HG03442 (cell line): ENCODE measurements around the gene EXOC2.

Experiments
- ATAC-seq: cut with Tn5 transposase; IDR thresholded peaks from one replicate; pipeline ENCODE4 v1.9.1; 2021; ENCODE audit warnings: mild to moderate bottlenecking, moderate library complexity; ENCODE audit not compliant: unreplicated experiment

The EXOC2 gene

DNA sequence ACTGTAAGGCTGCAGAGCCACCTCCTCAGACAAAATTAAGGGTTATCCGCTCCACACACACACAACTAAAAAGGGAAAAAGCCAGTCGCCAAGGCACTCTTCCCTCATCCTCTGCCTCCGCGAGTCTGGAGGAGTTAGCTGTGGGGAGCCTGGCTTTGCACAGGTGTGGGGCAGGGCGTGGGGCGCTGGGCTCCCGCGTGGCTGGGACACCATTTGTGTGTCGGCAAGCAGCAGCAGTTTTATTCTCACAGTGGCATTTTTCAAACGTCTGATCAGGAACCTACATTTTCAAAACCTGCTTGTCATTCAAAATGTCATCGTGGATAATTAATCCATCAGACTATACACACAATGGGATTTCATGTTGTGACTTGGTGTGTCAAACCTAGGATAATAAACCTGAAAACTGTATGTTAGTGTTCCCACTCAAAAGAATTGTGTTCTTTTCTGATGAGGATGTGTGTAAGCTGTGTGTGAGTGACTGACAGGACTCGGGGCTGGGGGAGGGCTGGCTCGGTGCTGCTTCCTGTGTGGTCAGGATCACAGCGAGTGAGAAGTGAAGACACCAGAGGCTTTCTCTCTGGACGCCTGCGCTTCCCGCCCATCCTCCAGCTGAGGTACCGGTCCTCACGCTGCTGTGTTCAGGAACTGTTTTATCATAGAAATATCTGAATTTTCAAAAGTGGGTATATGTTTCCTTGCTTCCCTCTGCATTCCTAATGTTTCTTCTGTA is 218.3 kb downstream of the EXOC2 start:
- ATAC-seq: peak; percentile 66

DNA sequence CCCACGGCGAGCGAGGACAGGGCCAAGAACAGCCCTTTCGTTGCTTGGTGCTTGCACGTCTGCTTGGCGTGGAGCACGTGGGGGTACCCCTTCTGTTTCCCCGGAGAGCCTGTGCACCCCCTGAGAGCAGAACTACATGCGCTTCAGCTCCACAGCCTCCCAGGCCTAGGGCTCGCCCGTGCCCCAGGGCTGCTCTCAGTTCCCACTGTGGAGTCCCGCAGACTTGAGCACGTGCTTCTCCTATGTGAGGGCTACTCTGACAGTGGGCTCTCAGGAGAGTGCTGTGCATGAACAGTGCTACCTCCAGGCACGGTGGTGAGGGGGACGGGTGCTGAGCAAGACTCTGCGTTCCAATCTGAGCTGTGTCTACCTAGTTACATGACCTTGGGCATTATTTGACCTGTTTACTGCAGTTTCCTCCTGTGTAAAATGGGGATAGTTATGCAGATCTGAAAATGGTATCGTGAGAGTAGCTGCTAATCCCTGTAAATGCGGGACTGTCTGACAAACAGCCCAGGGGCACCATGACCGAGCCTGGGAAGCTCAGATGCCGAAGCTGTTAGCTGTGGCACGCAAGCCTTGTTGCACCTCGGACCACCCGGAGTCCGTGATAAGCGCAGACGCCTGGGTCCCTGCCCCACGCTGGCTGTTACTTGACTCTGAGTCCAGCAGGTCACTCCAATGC is 219.0 kb downstream of the EXOC2 start:
- no peak for ATAC-seq

DNA sequence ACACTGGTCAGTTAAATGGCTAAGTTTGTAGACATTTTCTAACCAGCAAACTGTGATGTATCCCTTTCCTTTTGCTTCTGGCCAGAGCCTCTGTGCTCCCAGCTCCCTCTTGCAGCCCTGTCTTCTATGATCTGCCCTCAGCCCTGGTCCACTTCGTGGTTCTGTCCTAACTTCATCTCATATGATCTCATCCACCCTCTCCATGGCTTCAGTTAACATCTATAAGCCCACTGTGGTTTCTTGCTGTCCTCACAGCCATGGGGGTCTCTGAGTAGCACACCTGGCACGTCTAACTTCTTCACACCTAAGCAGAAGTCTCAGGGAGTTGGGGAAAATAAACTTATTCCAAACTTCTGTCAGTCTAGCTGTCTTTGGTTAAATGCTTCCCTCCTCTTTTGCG is 219.6 kb downstream of the EXOC2 start:
- ATAC-seq: no peak

DNA sequence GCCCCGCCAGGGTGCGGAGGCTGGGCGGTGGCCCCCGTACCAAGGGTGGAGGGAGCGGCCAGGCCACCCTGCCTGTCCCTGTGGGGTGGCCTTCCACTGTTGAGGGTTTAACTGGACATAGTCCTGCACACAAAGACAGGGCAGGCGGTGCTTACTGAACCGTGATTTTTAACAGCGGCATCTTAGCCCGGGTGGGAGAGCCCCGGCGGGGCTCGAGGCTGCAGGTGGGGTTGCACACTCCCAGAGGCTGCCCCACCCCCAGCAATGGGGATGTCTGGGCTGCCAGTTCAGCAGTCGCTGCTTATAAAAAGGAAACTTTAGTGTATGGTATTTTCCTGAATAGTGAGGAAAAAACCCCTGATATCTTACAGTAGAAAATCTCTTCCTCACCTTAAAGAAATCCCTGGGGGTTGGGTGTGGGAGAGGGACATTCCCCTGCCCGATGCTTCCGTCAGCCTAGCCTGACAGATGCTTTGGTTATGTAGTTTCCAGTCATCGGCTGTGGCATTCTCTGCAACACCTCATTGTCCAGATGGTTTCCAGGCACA is 222.0 kb downstream of the EXOC2 start:
- peak; percentile 45 for ATAC-seq

DNA sequence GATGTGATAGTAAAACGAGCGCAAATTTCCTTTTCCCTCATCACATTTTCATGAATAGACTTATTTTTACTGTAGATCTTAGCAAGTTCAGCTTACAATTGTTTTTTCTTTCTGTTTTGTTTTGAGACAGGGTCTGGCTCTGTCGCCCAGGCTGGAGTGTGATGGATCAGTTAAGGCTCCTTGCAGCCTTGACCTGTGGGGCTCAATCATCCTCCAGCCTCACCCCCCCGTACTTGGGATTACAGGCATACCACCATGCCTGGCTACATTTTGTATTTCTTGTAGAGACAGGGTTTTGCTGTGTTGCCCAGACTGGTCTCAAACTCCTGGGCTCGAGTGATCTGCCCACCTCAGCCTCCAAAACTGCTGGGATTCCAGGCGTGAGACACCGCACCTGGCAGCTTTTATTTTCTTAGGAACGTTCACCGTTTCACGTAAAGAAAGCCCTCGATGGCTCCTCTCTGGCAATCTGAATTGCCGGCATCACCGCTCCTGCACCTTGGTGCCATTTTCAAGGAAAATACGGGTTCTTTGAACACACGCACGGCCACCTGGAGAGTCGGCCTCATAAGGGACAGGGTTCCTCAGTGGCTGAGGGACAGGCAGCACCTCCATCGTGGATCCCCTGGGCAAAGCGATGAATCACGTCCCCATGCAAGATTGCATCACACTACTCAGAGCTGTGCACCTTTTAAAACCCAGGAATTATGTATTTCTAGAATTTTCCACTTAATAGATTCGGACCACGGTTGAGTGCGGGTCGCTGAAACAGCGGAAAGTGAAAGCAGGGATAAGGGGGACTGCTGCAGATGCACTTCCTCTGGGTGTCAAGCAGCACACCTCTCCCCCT is 222.7 kb downstream of the EXOC2 start:
- ATAC-seq: no peak

DNA sequence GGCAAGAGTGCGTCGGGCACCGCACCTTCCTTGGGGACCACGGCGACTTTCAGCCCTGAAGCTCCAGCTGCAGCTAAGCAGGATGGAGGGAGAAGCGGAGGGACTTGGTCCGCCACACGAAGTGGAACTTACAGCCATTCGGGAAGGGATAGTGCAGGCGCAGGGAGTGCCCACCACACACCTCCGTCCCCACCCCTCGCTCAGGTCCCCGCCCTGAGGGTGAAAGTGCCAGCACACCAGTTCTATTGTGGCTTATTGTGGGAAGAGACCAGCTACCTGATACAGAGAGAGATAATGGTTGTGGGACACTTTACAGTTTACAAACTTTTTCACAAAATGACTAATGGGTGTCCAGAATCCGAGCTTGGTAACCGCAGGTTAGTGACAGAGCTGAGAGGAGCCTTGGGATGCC is 225.3 kb downstream of the EXOC2 start:
- ATAC-seq: no peak

DNA sequence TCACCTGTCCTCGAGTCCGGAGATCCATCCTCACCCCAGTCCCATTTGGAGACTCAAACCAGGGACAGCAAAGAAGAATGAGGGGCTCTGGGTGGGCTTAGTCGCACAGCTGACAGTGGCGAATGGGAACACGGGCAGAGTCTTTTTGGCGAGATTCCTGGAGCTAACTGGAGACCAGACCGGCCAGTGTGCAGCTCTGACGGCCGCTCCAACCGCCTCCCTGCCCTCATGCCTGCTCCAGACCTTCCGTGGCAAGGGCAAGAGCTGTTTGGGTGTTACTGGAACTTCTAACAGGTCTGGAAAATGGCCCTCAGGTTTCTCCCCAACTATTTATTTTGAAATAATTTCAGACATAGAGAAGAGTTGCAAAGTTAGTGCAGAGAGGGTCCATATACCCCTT is 225.8 kb downstream of the EXOC2 start:
- no peak for ATAC-seq

DNA sequence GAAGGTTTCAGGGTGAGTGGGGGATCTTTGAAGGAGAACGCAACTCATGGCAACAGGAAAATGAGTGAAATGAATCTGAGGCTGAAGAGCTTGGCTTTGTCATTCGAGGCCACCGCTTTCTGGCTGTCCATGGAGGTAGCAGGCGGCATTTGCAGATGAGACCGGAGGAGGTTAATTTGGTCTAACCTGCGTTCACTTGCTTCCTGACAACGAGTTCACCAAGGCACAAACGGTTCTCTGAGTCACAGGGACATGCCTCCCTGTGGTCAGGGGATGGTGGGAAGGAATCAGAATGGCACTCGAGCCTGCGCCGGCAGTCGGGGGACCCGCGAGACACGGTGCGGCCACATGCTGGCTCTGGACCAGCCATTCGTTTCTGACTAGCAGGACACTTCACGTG is 226.4 kb downstream of the EXOC2 start:
- ATAC-seq: no peak

DNA sequence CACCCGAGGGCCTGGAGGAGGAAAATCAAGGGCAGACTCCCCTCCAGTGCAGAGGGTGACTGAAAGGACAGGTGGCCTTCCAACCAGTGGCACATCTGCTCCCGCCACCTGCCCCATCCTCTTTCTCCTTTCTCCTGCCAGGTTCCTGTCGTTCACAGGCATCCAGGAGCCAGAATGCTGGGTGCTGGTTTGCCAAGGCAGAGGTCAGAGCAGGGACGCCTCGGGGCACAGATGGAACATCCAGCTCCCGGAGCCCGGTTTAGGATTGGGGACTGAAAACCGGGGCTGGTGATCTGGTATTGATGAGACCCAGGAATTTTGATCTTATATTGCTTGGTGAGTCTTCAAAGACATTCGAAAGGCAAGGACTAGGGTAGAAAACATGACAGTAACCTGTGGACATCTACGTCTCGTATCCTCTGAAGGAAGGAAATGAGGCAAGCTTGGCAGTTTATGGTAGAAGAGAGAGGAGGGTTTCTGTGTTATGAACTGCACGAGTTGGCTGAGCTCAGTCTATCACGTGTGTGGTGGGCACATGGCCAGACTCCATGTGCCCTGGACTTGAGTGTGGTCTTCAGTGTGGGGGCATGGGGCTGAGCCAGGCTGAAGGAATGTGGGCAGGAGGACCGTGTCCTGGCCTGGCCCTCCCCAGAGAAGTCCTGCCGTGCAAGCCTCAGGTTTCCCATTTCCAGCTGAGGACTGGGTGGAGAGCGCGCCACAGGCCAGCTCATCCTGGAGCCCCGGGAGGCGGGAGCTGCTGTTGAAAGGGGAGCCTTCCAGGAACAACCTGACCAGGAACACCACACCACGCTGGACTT is 227.2 kb downstream of the EXOC2 start:
- no peak for ATAC-seq

DNA sequence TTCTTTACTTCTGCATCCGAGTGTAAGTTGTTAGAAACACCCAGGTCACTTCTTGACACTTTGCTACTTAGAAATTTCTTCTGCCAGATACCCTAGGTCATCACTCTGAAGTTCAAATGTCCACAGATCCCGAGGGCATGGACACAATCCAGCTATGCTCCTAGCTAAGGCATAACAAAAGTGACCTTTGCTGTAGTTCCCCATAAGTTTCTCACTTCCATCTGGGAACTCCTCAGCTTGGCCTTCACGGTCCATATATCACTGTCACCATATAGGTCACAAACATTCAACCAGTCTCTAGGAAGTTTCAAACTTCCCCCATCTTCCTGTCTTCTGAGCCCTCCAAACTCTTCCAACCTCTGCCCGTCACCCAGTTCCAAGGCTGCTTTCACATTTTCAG is 236.1 kb downstream of the EXOC2 start:
- no peak for ATAC-seq

DNA sequence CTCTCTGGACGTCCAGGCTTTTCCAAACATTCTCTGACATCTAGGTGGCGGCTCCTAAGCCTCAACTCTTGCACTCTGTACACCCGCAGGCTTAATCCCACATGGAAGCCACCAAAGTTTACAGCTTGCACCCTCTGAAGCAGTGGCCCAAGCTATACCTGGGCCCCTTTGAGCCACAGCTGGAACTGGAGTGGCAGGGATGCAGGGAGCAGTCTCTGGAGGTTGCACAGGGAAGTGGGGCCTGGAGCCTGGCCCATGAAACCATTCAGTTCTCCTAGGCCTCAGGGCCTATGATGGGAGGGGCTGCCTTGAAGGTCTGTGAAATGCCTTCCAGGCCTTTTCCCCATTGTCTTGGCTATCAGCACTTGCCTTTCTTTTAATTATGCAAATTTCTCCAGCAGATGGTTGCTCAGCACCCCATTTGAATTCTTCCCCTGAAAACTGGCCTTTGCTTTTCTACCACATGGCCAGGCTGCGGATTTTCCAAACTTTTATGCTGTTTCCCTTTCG is 236.5 kb downstream of the EXOC2 start:
- no peak for ATAC-seq

DNA sequence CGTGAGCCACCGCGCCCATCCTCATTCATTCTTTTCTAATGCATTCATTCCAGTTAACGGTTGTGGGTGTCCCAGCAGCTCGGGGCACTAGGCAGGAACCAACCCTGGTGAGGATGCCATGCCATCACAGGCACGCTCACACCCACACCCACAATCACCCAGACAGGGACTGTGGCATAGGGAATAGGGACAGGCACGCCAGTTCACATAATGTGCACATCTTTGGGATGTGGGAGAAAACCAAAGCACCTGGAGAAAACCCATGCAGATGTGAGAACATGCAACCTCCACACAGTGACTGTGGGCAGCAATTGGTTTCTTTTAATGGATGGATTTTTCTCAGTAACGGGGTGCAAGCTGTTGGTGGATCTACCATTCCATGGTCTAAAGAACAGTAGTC is 237.1 kb downstream of the EXOC2 start:
- ATAC-seq: no peak

DNA sequence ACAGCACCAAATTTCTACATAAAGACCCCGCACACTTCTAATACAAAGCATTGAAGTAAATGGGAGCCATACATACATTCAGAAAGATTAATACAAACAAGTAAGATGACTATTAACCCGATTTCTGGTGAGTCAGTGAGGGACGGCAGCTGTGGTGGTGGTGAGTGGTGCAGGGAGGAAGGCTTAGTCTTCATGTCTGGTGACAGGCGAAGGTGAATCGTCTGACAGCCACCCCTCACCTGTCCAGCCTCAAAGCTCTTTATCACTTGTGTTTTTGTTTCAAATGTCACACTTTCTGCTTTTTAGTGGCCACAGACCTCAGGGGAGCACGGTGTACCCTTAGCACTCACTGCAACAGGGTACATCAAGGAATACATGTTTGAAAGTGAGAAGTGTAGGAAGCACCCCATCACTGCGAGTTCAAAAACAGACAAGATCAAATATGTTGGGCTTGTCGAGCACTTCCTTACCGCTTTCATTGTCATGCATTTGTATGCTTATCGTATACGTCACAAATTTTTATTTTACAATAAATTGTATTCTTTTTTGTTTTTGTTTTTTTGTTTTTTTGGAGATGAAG is 237.8 kb downstream of the EXOC2 start:
- ATAC-seq: no peak

DNA sequence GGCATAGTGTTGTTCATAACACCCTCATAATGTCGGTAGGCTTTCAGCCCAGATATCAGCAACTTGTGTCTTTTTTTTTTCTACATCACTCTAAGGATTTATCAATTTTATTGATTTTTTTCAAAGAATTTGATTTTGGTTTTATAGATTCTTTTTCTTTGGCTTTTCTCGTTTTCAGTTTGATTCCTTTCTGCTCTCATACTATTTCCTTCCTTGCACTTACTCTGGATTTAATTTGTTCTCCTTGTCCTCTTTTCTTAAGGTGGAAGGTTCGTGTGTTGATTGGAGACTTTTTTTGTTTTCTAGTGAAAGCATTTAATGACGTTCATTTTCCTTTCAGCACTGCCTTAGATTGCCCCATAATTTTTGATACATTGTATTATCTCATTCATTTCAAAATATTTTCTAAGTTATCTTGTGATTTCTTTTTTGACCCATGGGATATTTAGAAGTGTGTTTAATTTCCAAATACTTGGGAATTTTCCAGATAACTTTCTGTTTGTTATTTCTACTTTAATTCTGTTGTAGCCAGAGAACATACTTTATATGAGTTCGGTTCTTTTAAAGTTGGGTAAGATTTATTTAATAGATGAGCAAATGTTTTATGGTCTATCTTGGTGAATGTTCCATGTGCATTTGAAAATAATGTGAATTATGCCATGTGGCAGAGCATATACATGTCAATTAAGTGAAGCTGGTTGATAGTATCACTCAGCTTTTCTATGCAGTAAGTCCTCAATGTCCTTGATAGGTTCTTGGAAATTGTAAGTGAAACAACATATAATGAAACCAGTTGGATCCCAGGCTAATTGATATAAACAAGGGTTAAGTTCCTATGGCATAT is 238.6 kb downstream of the EXOC2 start:
- no peak for ATAC-seq

DNA sequence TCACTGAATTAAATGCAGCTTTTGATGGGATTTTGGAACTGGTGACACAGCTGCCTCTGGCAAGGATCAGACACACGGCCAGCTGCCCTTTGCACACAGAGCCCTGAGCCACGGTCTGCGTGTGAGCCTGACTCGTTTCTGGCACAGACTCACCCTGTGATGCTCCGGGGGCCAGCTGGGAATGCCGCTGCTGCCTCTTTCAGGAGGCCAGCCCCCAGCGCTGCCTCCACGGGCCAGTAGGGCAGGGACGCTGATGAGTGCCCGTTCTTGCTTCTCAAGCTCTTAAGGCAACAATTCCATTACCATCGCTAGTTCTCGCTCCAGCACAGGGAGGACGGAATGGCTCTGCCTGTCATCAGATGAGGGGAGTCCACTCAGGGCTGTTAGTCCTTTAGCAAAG is 239.8 kb downstream of the EXOC2 start:
- no peak for ATAC-seq

DNA sequence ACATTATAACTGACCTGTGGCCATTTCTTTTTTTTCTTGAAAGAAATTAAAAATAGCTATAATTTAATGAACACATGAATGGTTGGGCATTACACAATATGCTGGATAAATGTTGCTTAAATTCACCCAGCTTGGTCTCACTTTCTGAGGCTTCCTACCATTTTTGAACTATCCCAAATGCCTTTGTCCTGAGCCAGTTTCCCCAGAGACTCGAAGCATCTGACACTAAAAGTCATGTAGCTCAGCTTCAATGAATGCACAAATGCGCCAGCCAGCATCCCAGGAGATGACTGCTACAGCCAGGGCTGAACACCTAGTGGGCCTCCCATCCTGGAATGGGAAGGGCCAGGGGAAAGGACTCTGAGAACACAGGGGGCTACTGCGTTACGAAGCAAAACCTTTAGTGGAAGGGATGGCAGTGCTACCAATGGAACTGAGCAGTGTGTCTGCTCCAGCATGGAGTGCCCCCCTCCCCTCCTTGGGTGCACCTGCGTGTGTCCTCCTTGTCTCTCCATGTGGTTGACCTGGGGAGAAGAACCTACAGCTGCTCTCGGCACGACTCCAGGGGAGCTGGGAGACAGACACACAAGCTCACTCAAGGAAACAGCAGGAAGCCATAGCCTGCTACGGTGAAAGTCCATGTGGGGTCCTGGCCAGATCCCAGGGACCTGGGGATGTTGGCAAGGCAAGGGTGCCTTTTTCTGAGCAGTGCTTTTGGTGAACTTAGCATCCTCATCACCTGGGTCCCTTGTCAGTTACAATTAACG is 240.5 kb downstream of the EXOC2 start:
- no peak for ATAC-seq

DNA sequence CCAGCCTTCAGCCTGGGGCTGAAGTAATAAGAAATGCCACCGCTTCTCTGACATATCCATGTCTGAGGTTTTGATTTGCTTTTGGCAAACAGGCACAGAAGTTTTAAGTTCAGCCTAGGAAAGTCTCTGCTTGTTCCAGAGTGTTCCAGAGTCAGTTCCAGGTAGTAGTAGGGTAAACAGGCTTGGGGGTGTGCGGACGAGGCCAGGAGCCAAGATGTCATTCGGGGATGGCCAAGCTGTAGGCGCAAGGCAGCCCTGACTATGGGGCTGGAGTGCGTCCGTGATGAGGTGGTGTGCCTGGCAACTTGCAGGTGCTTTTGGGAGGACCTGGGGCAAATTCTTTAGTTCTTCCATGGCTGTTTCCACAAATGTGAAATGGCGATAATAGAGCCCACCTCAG is 241.1 kb downstream of the EXOC2 start:
- no peak for ATAC-seq

DNA sequence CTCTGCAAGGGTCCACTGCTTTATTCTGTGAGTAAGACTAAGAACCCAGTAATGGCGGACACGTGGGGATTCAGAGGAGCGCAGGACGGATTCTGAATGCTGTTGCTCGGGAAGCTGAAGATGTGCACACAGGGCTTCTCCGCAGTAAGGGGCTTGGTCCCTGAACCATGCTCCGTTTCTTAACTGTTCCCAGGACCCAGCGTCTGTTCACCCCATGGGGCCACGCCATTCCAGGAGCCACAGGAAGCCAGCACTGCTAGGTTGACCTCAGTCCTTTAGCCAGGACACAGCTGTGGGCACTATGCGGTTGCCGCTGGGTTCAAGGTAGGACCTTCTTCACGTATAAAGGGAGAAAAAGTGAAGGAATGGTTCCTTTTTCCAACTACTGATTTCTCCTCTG is 241.6 kb downstream of the EXOC2 start:
- no peak for ATAC-seq
